Bronchial epithelial cell (primary cell): ENCODE measurements around the gene CLDN1. TPM values are rescaled to one million over a fixed set of nuclear protein-coding genes. Genes with fewer than 3 reads are reported as not detected.

Experiments used
- DNase-seq: peaks from one replicate; pipeline ENCODE4 v3.0.0-alpha.2; 2010; ENCODE audit warnings: low read depth
- FAIRE-seq: peaks from 2 replicates; lab custom pipeline; 2011; peaks lifted over from hg19 to GRCh38; lab: Jason Lieb, UNC
- H3K27me3 ChIP-seq: 2 replicates; pipeline ENCODE4 v1.5.1; 2011; ENCODE audit warnings: low read length; ENCODE audit not compliant: control insufficient read depth, insufficient read depth
- H3K36me3 ChIP-seq: 2 replicates; pipeline ENCODE4 v1.5.1; 2011; ENCODE audit warnings: low read length; ENCODE audit not compliant: control insufficient read depth, insufficient read depth
- H3K4me3 ChIP-seq: 2 replicates; pipeline ENCODE4 v1.5.1; 2011; ENCODE audit warnings: mild to moderate bottlenecking, low read depth, low read length, control low read depth
- total RNA-seq: library from RNA; depleted of rRNA; stranded (reverse); fragments of >200 nt; gene quantifications from 2 replicates; pipeline ENCODE4 v1.2.1, GENCODE V29; 2014
- TF ChIP-seq, protein P1 (sequence below): IDR thresholded peaks from 2 replicates; pipeline ENCODE4 v1.5.1; 2011; ENCODE audit warnings: mild to moderate bottlenecking, moderate library complexity, low read length, control low read depth, inconsistent platforms; ENCODE audit not compliant: insufficient read depth, severe bottlenecking

Gene CLDN1
- total RNA-seq, 1 donor from 2014 or later, result 26.6 TPM

DNA sequence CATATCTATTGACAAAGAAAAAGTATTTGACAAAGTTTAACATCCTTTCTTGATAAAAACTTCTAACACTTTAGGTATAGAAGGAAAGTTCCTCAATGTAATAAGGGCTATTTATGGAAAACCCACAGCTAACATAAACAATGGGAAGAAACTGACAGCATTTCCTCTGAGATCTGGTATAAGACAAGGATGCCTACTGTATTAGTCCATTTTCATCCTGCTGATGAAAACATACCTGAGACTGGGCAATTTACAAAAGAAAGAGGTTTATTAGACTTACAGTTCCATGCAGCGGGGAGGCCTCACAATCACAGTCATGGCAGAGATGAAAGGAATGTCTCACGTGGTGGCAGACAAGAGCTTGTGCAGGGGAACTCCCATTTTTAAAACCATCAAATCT, 17.8 kb upstream of the CLDN1 start:
- TF ChIP-seq, protein P1, sequence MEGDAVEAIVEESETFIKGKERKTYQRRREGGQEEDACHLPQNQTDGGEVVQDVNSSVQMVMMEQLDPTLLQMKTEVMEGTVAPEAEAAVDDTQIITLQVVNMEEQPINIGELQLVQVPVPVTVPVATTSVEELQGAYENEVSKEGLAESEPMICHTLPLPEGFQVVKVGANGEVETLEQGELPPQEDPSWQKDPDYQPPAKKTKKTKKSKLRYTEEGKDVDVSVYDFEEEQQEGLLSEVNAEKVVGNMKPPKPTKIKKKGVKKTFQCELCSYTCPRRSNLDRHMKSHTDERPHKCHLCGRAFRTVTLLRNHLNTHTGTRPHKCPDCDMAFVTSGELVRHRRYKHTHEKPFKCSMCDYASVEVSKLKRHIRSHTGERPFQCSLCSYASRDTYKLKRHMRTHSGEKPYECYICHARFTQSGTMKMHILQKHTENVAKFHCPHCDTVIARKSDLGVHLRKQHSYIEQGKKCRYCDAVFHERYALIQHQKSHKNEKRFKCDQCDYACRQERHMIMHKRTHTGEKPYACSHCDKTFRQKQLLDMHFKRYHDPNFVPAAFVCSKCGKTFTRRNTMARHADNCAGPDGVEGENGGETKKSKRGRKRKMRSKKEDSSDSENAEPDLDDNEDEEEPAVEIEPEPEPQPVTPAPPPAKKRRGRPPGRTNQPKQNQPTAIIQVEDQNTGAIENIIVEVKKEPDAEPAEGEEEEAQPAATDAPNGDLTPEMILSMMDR, result no peak
- Histone ChIP-seq H3K36me3 (no peaks in the 10 kb centered on the region), H3K27me3 (no peaks in the 10 kb centered on the region), H3K4me3 (no peak overlapping the region)
- DNase-seq, result no peak
- no peak for FAIRE-seq

DNA sequence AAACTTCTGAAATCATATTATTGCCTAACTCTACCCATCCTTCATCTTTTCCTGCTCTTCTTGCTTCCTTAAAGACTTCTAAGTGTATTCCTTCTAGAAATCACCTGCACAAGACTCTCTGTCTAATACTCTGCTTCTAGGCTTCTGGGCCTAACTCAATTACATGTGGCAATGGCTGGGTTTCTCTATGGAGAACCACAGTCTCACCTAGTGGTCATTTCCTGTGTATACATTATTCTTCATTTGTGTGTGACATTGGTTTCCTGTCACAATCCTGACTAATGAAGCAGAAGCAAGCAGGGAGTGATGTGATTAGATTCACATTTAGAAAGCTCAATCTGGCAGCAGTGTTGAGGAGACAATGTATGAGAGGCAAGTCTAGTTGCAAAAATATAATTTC, 16.9 kb upstream of the CLDN1 start:
- FAIRE-seq (no peak), DNase-seq (peak; percentile 91)
- Histone ChIP-seq H3K27me3 (no peaks in the 10 kb centered on the region), H3K36me3 (no peaks in the 10 kb centered on the region), H3K4me3 (no peak overlapping the region)
- TF ChIP-seq, protein P1, result peak; percentile 43

DNA sequence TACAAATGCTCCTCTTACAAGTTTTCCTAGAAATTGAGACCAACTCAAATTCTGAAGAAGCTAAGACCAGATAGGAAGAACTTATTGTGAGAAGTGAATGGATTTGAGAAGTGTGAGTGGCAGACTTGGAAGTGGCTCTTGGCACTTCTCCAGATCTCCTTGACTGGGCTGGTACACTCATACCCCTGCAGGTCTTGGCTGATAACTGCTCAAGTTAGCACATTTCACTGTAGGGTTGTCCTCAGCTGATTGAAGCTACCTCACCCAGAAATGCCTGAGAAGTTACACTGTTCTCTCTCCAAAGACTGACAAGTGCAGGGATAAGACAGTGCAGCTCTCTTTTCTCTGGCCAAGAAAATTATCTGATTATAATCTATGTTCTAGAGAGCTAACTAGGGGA, 16.5 kb upstream of the CLDN1 start:
- TF ChIP-seq, protein P1, result no peak
- FAIRE-seq (no peak), DNase-seq (peak; percentile 98)

DNA sequence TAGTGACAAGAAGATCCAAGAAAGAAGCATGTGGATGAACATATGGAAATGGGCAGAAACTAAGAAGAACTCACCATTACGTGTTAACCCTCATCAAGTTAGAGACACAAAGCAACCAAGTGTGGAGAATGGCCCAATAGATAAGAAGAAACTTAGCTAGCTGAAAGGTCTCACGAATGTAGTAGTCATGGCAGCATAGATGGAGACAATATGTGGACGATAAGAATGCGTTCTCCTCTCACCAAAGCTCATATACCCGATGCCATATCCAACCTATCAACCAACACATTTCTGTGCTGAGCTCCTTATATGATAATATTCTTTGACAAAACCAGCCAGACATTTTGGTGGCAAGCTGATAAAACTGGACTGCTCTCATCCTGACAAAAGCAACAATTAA, 15.1 kb upstream of the CLDN1 start:
- no peaks in the 10 kb centered on the region for H3K27me3 ChIP-seq
- no peak for DNase-seq
- no peak for FAIRE-seq
- no peak overlapping the region for H3K4me3 ChIP-seq
- TF ChIP-seq, protein P1, result no peak
- H3K36me3 ChIP-seq, result no peaks in the 10 kb centered on the region

More for the DNA sequence above, 16.5 kb upstream of the CLDN1 start:
- no peaks in the 10 kb centered on the region for H3K27me3 ChIP-seq
- no peaks in the 10 kb centered on the region for H3K36me3 ChIP-seq
- no peak overlapping the region for H3K4me3 ChIP-seq

DNA sequence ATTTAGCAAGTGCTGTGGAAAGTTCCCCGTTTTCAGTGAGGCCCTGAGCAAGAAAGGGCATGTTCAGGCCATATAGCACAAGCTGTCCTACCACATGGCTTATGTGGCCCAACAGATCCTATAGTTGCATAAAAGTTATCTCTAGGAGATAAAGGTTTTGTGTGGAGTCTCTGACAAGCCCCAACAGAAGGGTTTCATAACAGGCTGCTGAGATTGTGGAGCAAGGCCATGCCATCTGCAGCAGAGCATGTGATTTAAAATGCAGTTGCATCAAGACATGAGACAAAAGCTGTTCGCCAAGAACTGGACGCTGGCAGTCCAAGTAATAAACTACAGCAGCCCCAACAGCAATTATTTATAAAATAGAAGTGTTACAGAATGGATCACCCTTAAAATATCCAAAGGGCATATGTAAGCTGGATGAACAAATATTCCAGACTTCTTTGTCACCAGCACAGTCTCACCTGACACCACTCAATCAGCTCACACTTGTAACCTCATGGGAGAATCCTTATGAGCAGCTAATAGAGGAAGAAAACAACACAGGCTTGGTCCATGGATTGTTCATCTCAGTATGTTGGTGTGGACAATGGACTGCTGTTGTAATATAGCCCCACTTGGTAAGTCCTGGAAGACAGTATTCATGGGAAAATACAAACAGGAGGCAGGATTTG, 14.4 kb upstream of the CLDN1 start:
- Histone ChIP-seq H3K36me3 (no peaks in the 10 kb centered on the region), H3K27me3 (no peaks in the 10 kb centered on the region), H3K4me3 (no peak overlapping the region)
- TF ChIP-seq, protein P1, result no peak
- DNase-seq (peak; percentile 88), FAIRE-seq (no peak)

DNA sequence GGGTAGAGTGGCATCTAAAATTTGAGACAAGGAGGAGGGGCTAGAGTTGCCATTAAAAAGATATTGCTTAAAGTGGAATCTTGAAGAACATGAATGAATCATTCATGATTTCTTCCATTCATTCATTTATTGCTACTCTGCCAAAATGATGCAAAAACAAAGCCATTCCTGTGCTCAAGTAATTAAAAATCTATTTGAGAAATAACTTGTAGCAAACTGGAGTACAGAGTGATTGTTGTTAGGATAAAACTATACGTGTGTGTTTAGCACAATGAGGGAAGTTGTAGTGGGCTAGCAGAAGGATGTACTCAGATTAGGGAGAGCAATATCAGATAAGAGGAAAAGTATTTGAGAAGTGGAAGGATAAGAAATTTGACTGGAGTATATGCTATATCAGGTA, 11.7 kb upstream of the CLDN1 start:
- no peaks in the 10 kb centered on the region for H3K36me3 ChIP-seq
- TF ChIP-seq, protein P1, result no peak
- no peak for FAIRE-seq
- H3K27me3 ChIP-seq, result no peaks in the 10 kb centered on the region
- no peak for DNase-seq
- H3K4me3 ChIP-seq, result no peak overlapping the region
